SU-DHL-6 (cell line): ENCODE data around the gene B3GNT5.

Experiments
- H2AFZ ChIP-seq: fragments of 200-600 bp; sonication (generic); 2 replicates; pipeline ENCODE4 v1.6.1; 2014; ENCODE audit warnings: low read depth, mild to moderate bottlenecking, moderate library complexity, mixed read lengths, antibody characterized with exemption, low read length; ENCODE audit not compliant: severe bottlenecking
- H3F3A ChIP-seq: fragments of 200-600 bp; shearing (Covaris generic); 2 replicates; pipeline ENCODE4 v1.6.0; 2016; ENCODE audit warnings: antibody characterized with exemption, mild to moderate bottlenecking; ENCODE audit not compliant: insufficient read depth
- H3K27ac ChIP-seq: fragments of 200-600 bp; sonication (generic); 2 replicates; pipeline ENCODE4 v1.5.1; 2016; ENCODE audit warnings: low read depth, mild to moderate bottlenecking, low read length, moderate library complexity, mixed read lengths
- H3K27me3 ChIP-seq: fragments of 200-600 bp; sonication (generic), shearing (Covaris generic); 2 replicates; pipeline ENCODE4 v1.6.0; 2014; ENCODE audit warnings: mild to moderate bottlenecking, low read length
- H3K36me3 ChIP-seq: fragments of 200-600 bp; sonication (generic); 2 replicates; pipeline ENCODE4 v1.6.1; 2014; ENCODE audit warnings: mild to moderate bottlenecking, low read length, mixed read lengths
- H3K4me2 ChIP-seq: fragments of 300-600, 200-600 bp; shearing (Covaris generic), sonication (generic); 2 replicates; pipeline ENCODE4 v1.6.0; 2014; ENCODE audit warnings: low read length, low read depth, mild to moderate bottlenecking; ENCODE audit not compliant: poor library complexity, severe bottlenecking
- H3K4me3 ChIP-seq: fragments of 200-600 bp; sonication (generic); 2 replicates; pipeline ENCODE4 v1.5.1; 2014; ENCODE audit warnings: antibody characterized with exemption, low read length, mild to moderate bottlenecking, mixed read lengths; ENCODE audit not compliant: insufficient read depth, poor library complexity, severe bottlenecking
- H3K79me2 ChIP-seq: fragments of 200-600 bp; sonication (generic); 2 replicates; pipeline ENCODE4 v1.6.1; 2014; ENCODE audit warnings: mild to moderate bottlenecking, low read length, moderate library complexity; ENCODE audit not compliant: insufficient read depth
- H3K9ac ChIP-seq: fragments of 200-600 bp; sonication (generic); 2 replicates; pipeline ENCODE4 v1.7.0; 2014; ENCODE audit warnings: mild to moderate bottlenecking, low read length
- H3K9me2 ChIP-seq: fragments of 200-600 bp; sonication (generic); replicated peaks from 2 replicates; pipeline ENCODE4 v1.6.1; 2014; ENCODE audit warnings: low read length; ENCODE audit not compliant: insufficient read depth
- H3K9me3 ChIP-seq: fragments of 200-600 bp; sonication (generic); 2 replicates; pipeline ENCODE4 v1.6.1; 2014; ENCODE audit warnings: low read length, mixed read lengths; ENCODE audit not compliant: insufficient read depth
- H4K20me1 ChIP-seq: fragments of 200-600 bp; sonication (generic); 2 replicates; pipeline ENCODE4 v1.6.1; 2014; ENCODE audit warnings: low read depth, mild to moderate bottlenecking, antibody characterized with exemption, low read length, moderate library complexity, mixed read lengths
- CTCF ChIP-seq: fragments of 200-600 bp; sonication (generic); IDR thresholded peaks from one replicate; pipeline ENCODE4 v1.5.1; 2017; ENCODE audit warnings: antibody characterized with exemption, mild to moderate bottlenecking, low read length, moderate library complexity; ENCODE audit not compliant: insufficient read depth, poor library complexity, severe bottlenecking
- EZH2phosphoT487 ChIP-seq: fragments of 200-600 bp; sonication (generic), shearing (Covaris generic); conservative IDR thresholded peaks from 2 replicates; pipeline ENCODE4 v1.6.1; 2018; ENCODE audit warnings: mild to moderate bottlenecking, antibody characterized with exemption, low read length, moderate library complexity, mixed read lengths

B3GNT5 gene

GRCh38 chr3:183287301-183287971 is 34.4 kb downstream of the B3GNT5 start:
- no peaks in the 10 kb centered on the region for H3K9me3 ChIP-seq
- no peaks in the 10 kb centered on the region for H4K20me1 ChIP-seq
- no peak overlapping the region for H2AFZ ChIP-seq
- no peak overlapping the region for H3K27ac ChIP-seq
- no peak overlapping the region for H3K9ac ChIP-seq
- H3K4me2 ChIP-seq: no peak overlapping the region
- no peaks in the 10 kb centered on the region for H3K36me3 ChIP-seq
- H3K4me3 ChIP-seq: no peak overlapping the region
- no peak for TF ChIP-seq EZH2phosphoT487
- no peak for TF ChIP-seq CTCF
- H3K79me2 ChIP-seq: no peaks in the 10 kb centered on the region
- H3K9me2 ChIP-seq: no peaks in the 10 kb centered on the region
- no peaks in the 10 kb centered on the region for H3F3A ChIP-seq
- H3K27me3 ChIP-seq: no peaks in the 10 kb centered on the region

- no peak for TF ChIP-seq CTCF
- no peak for TF ChIP-seq EZH2phosphoT487
- no peak overlapping the region for H3K4me2 ChIP-seq
- no peaks in the 10 kb centered on the region for H4K20me1 ChIP-seq
Measured at GRCh38 chr3:183288117-183288516, 35.1 kb downstream of the B3GNT5 start.

GRCh38 chr3:183290216-183290615 is 37.2 kb downstream of the B3GNT5 start:
- Histone ChIP-seq H3K27ac (no peak overlapping the region), H3F3A (no peaks in the 10 kb centered on the region), H3K79me2 (no peaks in the 10 kb centered on the region), H3K9ac (no peak overlapping the region), H4K20me1 (no peaks in the 10 kb centered on the region), H3K36me3 (no peaks in the 10 kb centered on the region), H3K9me2 (no peaks in the 10 kb centered on the region), H3K4me2 (no peak overlapping the region), H2AFZ (no peak overlapping the region), H3K9me3 (no peaks in the 10 kb centered on the region), H3K27me3 (no peaks in the 10 kb centered on the region), H3K4me3 (no peak overlapping the region)
- TF ChIP-seq CTCF: no peak
- no peak for TF ChIP-seq EZH2phosphoT487

More at GRCh38 chr3:183288117-183288516, 35.1 kb downstream of the B3GNT5 start:
- no peaks in the 10 kb centered on the region for H3K9me3 ChIP-seq
- no peak overlapping the region for H3K9ac ChIP-seq
- no peaks in the 10 kb centered on the region for H3K27me3 ChIP-seq
- no peaks in the 10 kb centered on the region for H3F3A ChIP-seq
- no peaks in the 10 kb centered on the region for H3K79me2 ChIP-seq
- H3K9me2 ChIP-seq: no peaks in the 10 kb centered on the region
- H2AFZ ChIP-seq: no peak overlapping the region
- no peak overlapping the region for H3K4me3 ChIP-seq
- H3K36me3 ChIP-seq: no peaks in the 10 kb centered on the region
- H3K27ac ChIP-seq: no peak overlapping the region
